Activated CD8-positive, alpha-beta T cell treated with anti-CD3 and anti-CD28 coated beads for 36 hours (primary cell): ENCODE data around the gene DENND6A. TPM values are rescaled to one million over a fixed set of nuclear protein-coding genes. Genes with fewer than 3 reads are reported as not detected.

Experiments used
- ATAC-seq: fragments of 200-7000 bp; cut with Tn5 transposase; one replicate; pipeline ENCODE4 v1.10.0; 2021; ENCODE audit warnings: mild to moderate bottlenecking, moderate library complexity
- CTCF ChIA-PET: fragments of 350-600 bp; sonication (Branson Sonifier 250); formaldehyde crosslinking; loops from one replicate; lab custom pipeline; 2021; ENCODE audit warnings: antibody characterized with exemption; lab: Charles Lee
- POLR2A ChIA-PET: fragments of 350-600 bp; sonication (Branson Sonifier 250); formaldehyde crosslinking; loops from one replicate; lab custom pipeline; 2021; ENCODE audit warnings: antibody characterized with exemption; lab: Charles Lee
- DNase-seq: peaks from one replicate; pipeline ENCODE4 v3.0.0-alpha.2; 2020
- H3K27ac Mint-ChIP-seq: one replicate; pipeline ENCODE4 v1.8.0; 2021; ENCODE audit warnings: mild to moderate bottlenecking, mixed read lengths
- H3K27me3 Mint-ChIP-seq: one replicate; pipeline ENCODE4 v1.8.0; 2021; ENCODE audit warnings: mixed read lengths
- H3K36me3 Mint-ChIP-seq: one replicate; pipeline ENCODE4 v1.8.0; 2021; ENCODE audit warnings: low read depth, mixed read lengths
- H3K4me1 Mint-ChIP-seq: one replicate; pipeline ENCODE4 v1.8.0; 2021; ENCODE audit warnings: low read depth, mixed read lengths
- H3K4me3 Mint-ChIP-seq: one replicate; pipeline ENCODE4 v1.8.0; 2021; ENCODE audit warnings: mild to moderate bottlenecking, moderate library complexity, mixed read lengths
- H3K9me3 Mint-ChIP-seq: one replicate; pipeline ENCODE4 v1.8.0; 2021; ENCODE audit warnings: mixed read lengths
- intact Hi-C: fragments of 100-400 bp; cut with micrococcal nuclease; formaldehyde crosslinking; loops from one replicate; pipeline ENCODE4 v1.10.0; 2022
- total RNA-seq, 2 experiments: library from RNA; stranded (reverse); gene quantifications; one replicate each; pipeline ENCODE4 v1.2.3, GENCODE V29; 2021
- TF ChIP-seq, protein P1 (sequence below): fragments of 200-600 bp; IDR thresholded peaks from one replicate; pipeline ENCODE4 v1.8.0; 2022; ENCODE audit warnings: antibody characterized with exemption, mild to moderate bottlenecking

Gene DENND6A
- total RNA-seq, 2 experiments from 2014 or later, result 10.1 to 13.1 TPM

DNA sequence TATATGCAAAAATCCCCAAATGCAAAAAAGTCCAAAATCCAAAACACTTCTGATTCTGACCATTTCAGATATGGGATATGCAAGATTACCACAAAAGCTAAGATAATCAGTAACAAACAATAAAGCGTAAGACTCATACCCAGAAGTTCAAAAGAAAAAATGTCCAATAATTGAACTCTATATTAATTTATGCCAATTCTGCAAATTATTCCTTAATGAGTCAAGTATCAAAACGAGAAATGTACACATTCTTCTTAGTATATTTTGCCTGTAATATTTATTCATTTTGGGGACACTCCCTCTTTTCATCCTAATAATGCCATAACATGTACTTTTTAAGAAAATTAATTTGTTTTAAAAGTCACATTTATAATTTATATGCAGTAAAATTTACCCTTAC, 37.1 kb downstream of the DENND6A start:
- peaks cover 18% of the 10 kb centered on the region for H3K36me3 Mint-ChIP-seq
- peaks cover 7% of the 10 kb centered on the region for H3K4me1 Mint-ChIP-seq
- no peak overlapping the region for H3K27ac Mint-ChIP-seq
- ChIA-PET CTCF (no interaction called here), POLR2A (no interaction called here)
- TF ChIP-seq, protein P1, sequence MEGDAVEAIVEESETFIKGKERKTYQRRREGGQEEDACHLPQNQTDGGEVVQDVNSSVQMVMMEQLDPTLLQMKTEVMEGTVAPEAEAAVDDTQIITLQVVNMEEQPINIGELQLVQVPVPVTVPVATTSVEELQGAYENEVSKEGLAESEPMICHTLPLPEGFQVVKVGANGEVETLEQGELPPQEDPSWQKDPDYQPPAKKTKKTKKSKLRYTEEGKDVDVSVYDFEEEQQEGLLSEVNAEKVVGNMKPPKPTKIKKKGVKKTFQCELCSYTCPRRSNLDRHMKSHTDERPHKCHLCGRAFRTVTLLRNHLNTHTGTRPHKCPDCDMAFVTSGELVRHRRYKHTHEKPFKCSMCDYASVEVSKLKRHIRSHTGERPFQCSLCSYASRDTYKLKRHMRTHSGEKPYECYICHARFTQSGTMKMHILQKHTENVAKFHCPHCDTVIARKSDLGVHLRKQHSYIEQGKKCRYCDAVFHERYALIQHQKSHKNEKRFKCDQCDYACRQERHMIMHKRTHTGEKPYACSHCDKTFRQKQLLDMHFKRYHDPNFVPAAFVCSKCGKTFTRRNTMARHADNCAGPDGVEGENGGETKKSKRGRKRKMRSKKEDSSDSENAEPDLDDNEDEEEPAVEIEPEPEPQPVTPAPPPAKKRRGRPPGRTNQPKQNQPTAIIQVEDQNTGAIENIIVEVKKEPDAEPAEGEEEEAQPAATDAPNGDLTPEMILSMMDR, result no peak
- DNase-seq (no peak), ATAC-seq (no peak)
- no peaks in the 10 kb centered on the region for H3K9me3 Mint-ChIP-seq
- intact Hi-C loops, result no loop called here
- no peak overlapping the region for H3K4me3 Mint-ChIP-seq
- no peaks in the 10 kb centered on the region for H3K27me3 Mint-ChIP-seq

DNA sequence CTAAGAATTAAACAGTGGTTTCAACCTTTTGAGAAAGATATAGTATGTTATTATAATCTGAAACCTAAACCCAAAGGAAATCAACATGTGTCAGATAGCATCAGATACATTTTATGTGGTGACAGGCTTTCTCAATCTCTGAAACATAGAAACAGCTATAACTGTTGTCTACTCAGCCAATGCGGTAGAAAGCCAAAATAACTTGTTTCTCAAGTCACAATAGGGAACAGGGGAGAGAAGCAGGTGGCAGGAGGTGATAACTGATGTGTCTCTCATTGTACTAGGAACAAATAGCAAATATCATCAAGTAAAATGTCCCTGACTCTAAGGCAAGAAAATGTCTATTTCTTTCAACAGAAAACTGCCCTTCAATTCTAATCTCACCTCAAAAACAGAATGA, 38.6 kb downstream of the DENND6A start:
- Mint-ChIP-seq H3K9me3 (peaks cover 3% of the 10 kb centered on the region), H3K4me1 (peaks cover 5% of the 10 kb centered on the region), H3K4me3 (no peak overlapping the region), H3K27me3 (no peaks in the 10 kb centered on the region), H3K27ac (no peak overlapping the region), H3K36me3 (peaks cover 28% of the 10 kb centered on the region)
- ATAC-seq (no peak), DNase-seq (no peak)
- POLR2A ChIA-PET, result no interaction called here
- TF ChIP-seq, protein P1, result no peak
- CTCF ChIA-PET, result no interaction called here
- intact Hi-C loops, result no loop called here

DNA sequence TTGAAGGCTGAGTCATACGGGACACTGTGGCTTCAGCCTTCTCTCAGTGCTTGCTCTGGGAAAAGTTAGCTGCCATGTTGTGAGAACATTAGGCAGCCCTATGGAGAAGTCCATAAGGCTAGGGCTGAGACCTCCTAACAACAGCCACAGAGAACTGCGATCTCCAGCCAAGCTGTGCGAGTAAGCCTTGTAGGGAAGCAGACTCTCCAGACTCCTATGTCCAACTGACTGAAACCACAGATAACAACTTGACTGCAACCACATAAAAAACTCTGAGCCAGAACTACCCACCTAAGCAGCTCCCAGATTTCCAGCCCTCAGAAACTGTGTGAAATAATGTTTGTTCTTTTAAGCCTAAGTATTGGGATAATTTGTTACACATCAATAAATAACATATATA, 40.7 kb downstream of the DENND6A start:
- ChIA-PET CTCF (no interaction called here), POLR2A (interaction anchor here (0.5 to 1.1 kb wide), 2 partner anchors 11 to 55 kb away, joined by 3 to 4 read pairs; no protein-coding TSS in a partner anchor)
- DNase-seq (no peak), ATAC-seq (no peak)
- H3K9me3 Mint-ChIP-seq, result peaks cover 15% of the 10 kb centered on the region
- no peak overlapping the region for H3K27ac Mint-ChIP-seq
- no peaks in the 10 kb centered on the region for H3K27me3 Mint-ChIP-seq
- no peak overlapping the region for H3K4me3 Mint-ChIP-seq
- H3K36me3 Mint-ChIP-seq, result peaks cover 44% of the 10 kb centered on the region
- intact Hi-C loops, result no loop called here
- peaks cover 14% of the 10 kb centered on the region for H3K4me1 Mint-ChIP-seq
- TF ChIP-seq, protein P1, result no peak

DNA sequence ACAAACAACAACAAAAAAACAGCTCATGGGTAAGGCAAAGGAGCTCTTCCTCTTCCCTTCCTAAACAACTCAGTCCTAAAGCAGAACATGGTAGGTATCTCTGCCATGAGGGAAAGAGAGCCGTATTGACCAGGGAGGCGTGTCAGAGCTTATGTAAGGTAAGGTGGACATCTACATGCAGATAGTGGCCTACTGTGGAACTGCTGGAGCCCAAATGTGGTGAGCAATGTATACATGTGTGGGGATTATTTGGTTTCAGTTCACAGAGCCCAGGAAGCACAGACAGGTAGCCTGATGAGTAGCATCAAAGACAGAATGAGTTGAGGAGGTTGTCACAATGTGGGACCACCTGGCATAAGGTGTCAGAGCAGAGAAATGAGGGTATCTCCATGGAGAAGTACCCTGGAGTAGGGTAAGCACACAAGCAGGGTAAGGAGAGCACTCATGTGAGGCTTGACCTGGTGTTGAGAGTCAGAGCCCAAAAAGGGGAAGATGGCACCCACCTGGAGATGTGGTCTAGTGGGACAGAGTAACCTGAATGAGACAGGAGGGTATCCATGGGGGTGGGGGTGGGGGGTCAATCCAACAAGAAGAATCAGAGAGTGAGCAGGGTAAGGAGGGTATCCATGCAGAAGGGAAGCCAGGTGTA, 45.5 kb downstream of the DENND6A start:
- Mint-ChIP-seq H3K9me3 (peaks cover 15% of the 10 kb centered on the region), H3K27me3 (no peaks in the 10 kb centered on the region), H3K27ac (peak overlapping the region; percentile 60), H3K4me3 (no peak overlapping the region), H3K4me1 (peaks cover 13% of the 10 kb centered on the region), H3K36me3 (peaks cover 48% of the 10 kb centered on the region)
- DNase-seq (no peak), ATAC-seq (no peak)
- TF ChIP-seq, protein P1, result no peak
- ChIA-PET CTCF (no interaction called here), POLR2A (interaction anchor here (1.2 kb wide), 1 partner anchor 289 kb away, joined by 3 read pairs; no protein-coding TSS in a partner anchor)
- intact Hi-C loops, result no loop called here

DNA sequence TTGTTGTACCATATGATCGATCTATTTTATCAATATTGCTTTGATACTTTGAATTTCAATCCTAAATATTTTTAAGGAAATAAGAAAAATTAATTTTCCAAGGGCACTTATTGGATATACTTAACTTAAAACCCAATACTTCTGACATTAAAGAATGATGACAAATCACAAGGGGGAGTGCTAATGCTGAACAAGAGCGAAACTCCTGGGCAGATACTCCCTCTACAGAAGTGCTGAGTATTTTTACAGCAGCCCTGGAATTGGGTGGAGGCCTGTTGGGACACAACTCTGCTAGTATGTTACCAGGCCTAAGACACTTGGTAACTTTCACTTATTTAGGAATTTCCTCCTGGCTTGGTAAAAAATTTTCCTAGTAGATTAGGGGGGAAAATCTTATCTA, 46.2 kb downstream of the DENND6A start:
- no peak for ATAC-seq
- Mint-ChIP-seq H3K4me3 (no peak overlapping the region), H3K27ac (peak overlapping the region; percentile 55), H3K4me1 (peaks cover 13% of the 10 kb centered on the region), H3K27me3 (no peaks in the 10 kb centered on the region), H3K9me3 (peaks cover 15% of the 10 kb centered on the region), H3K36me3 (peaks cover 47% of the 10 kb centered on the region)
- intact Hi-C loops, result no loop called here
- no peak for DNase-seq
- ChIA-PET POLR2A (interaction anchor here (1.2 kb wide), 1 partner anchor 289 kb away, joined by 3 read pairs; no protein-coding TSS in a partner anchor), CTCF (no interaction called here)
- TF ChIP-seq, protein P1, result no peak
